GM12892 (cell line): ENCODE data around the gene ARVCF.

ENCODE experiments used
- DNase-seq: peaks from one replicate; pipeline ENCODE4 v3.0.0; 2011; ENCODE audit not compliant: insufficient read length
- FAIRE-seq: peaks from 2 replicates; lab custom pipeline; 2011; peaks lifted over from hg19 to GRCh38; lab: Jason Lieb, UNC
- POLR2A ChIP-seq: IDR thresholded peaks from 2 replicates; pipeline ENCODE4 v1.6.1; 2011; ENCODE audit warnings: low read depth, low read length, control low read depth
- POLR2AphosphoS5 ChIP-seq: IDR thresholded peaks from 2 replicates; pipeline ENCODE4 v1.6.1; 2011; ENCODE audit warnings: low read depth, low read length, control low read depth
- TAF1 ChIP-seq: IDR thresholded peaks from 2 replicates; pipeline ENCODE4 v1.6.1; 2011; ENCODE audit warnings: low read depth, mild to moderate bottlenecking, control low read depth, low read length, borderline replicate concordance

Gene ARVCF

GRCh38 chr22:20060700-20061480 is 44.3 kb upstream of the ARVCF start:
- DNase-seq (no peak), FAIRE-seq (no peak)
- TF ChIP-seq POLR2AphosphoS5 (no peak), TAF1 (no peak), POLR2A (no peak)

- FAIRE-seq (no peak), DNase-seq (no peak)
- TF ChIP-seq TAF1, result no peak
- TF ChIP-seq POLR2A, result no peak
- no peak for TF ChIP-seq POLR2AphosphoS5
Observed at GRCh38 chr22:20058989-20059770, 42.6 kb upstream of the ARVCF start.

GRCh38 chr22:20057596-20058268 is 41.1 kb upstream of the ARVCF start:
- no peak for TF ChIP-seq POLR2A
- TF ChIP-seq POLR2AphosphoS5, result no peak
- no peak for TF ChIP-seq TAF1
- no peak for DNase-seq
- no peak for FAIRE-seq

- DNase-seq (no peak), FAIRE-seq (no peak)
- TF ChIP-seq POLR2A (no peak), POLR2AphosphoS5 (no peak), TAF1 (no peak)
Observed at GRCh38 chr22:20056696-20057386, 40.2 kb upstream of the ARVCF start.

GRCh38 chr22:20056161-20056560 is 39.5 kb upstream of the ARVCF start:
- TF ChIP-seq POLR2AphosphoS5 (no peak), TAF1 (no peak), POLR2A (no peak)
- FAIRE-seq (no peak), DNase-seq (no peak)

GRCh38 chr22:20055654-20056053 is 39.0 kb upstream of the ARVCF start:
- no peak for DNase-seq
- TF ChIP-seq TAF1, result no peak
- TF ChIP-seq POLR2A, result no peak
- no peak for TF ChIP-seq POLR2AphosphoS5
- no peak for FAIRE-seq

GRCh38 chr22:20055144-20055543 is 38.5 kb upstream of the ARVCF start:
- TF ChIP-seq TAF1, result no peak
- DNase-seq, result no peak
- no peak for FAIRE-seq

GRCh38 chr22:20054485-20054884 is 37.9 kb upstream of the ARVCF start:
- TF ChIP-seq POLR2AphosphoS5 (no peak), TAF1 (no peak), POLR2A (no peak)
- no peak for FAIRE-seq
- no peak for DNase-seq

GRCh38 chr22:20054034-20054427 is 37.4 kb upstream of the ARVCF start:
- TF ChIP-seq TAF1, result no peak
- TF ChIP-seq POLR2A, result no peak
- TF ChIP-seq POLR2AphosphoS5, result no peak
- FAIRE-seq, result no peak
- no peak for DNase-seq

- TF ChIP-seq POLR2AphosphoS5, result no peak
- TF ChIP-seq POLR2A, result no peak
- no peak for TF ChIP-seq TAF1
- DNase-seq (no peak), FAIRE-seq (no peak)
Observed at GRCh38 chr22:20053407-20054033, 36.9 kb upstream of the ARVCF start.
